GM12878 (cell line): ENCODE measurements around the gene SERP1. TPM values are rescaled to one million over a fixed set of nuclear protein-coding genes. Genes with fewer than 3 reads are reported as not detected.

Source experiments
- ATAC-seq: fragments of 200-7000 bp; cut with Tn5 transposase; 3 replicates; pipeline ENCODE4 v1.9.1; 2020; ENCODE audit warnings: mild to moderate bottlenecking, moderate library complexity
- BruUV-seq: library from RNA; stranded (reverse); fragments of 400-500 nt; replicated peaks from 2 replicates; lab custom pipeline; 2021; lab: Mats Ljungman, UMichigan
- CTCF ChIA-PET: fragments of 300-600 bp; sonication (Branson Sonifier 250); formaldehyde crosslinking; extraction: SDS; loops from one replicate; lab custom pipeline; 2021; ENCODE audit warnings: inconsistent platforms; lab: Yijun Ruan, JAX
- POLR2A ChIA-PET: fragments of 350-600 bp; formaldehyde crosslinking; extraction: SDS; loops from one replicate; lab custom pipeline; 2021; ENCODE audit warnings: inconsistent platforms; lab: Charles Lee
- RAD21 ChIA-PET: fragments of 300-600 bp; sonication (Branson Sonifier 250); formaldehyde crosslinking; loops from one replicate; lab custom pipeline; 2023; ENCODE audit warnings: antibody characterized with exemption; ENCODE audit not compliant: unreplicated experiment; lab: Charles Lee
- SMC1A ChIA-PET: fragments of 300-600 bp; sonication (Branson Sonifier 250); formaldehyde crosslinking; loops from one replicate; lab custom pipeline; 2023; ENCODE audit not compliant: unreplicated experiment, uncharacterized antibody; lab: Charles Lee
- DNase-seq: peaks from one replicate; pipeline ENCODE4 v3.0.0-alpha.2; 2011; ENCODE audit warnings: low read depth, low spot score
- FAIRE-seq: peaks from 3 replicates; lab custom pipeline; 2011; peaks lifted over from hg19 to GRCh38; lab: Jason Lieb, UNC
- H2AFZ ChIP-seq: 2 replicates; pipeline ENCODE4 v1.6.0; 2011; ENCODE audit warnings: low read depth, low read length, control low read depth; ENCODE audit not compliant: control insufficient read depth
- H3K27ac ChIP-seq: 2 replicates; pipeline ENCODE4 v1.5.1; 2011; ENCODE audit warnings: control low read depth; ENCODE audit not compliant: control insufficient read depth, insufficient read depth
- H3K27me3 ChIP-seq, 2 experiments: replicated peaks in 1 of 2; 2 replicates each; pipeline versions ENCODE4 v1.6.0 to v1.6.1; 2011; ENCODE audit warnings: low read length in 1 of 2; ENCODE audit not compliant: control insufficient read depth in 2 of 2, insufficient read depth in 2 of 2
- H3K36me3 ChIP-seq, 2 experiments: 2 replicates each; pipeline ENCODE4 v1.5.1; 2011; ENCODE audit warnings: low read length in 1 of 2; ENCODE audit not compliant: control insufficient read depth in 2 of 2, insufficient read depth in 2 of 2
- H3K4me1 ChIP-seq: 2 replicates; pipeline ENCODE4 v1.6.1; 2011; ENCODE audit warnings: mild to moderate bottlenecking, low read length, moderate library complexity, mixed read lengths; ENCODE audit not compliant: control insufficient read depth, insufficient read depth
- H3K4me2 ChIP-seq: 2 replicates; pipeline ENCODE4 v1.6.0; 2011; ENCODE audit warnings: control low read depth; ENCODE audit not compliant: control insufficient read depth, insufficient read depth
- H3K4me3 ChIP-seq: fragments of 200-600 bp; sonication (generic); 2 replicates; pipeline ENCODE4 v1.5.1; 2016
- H3K79me2 ChIP-seq: 2 replicates; pipeline ENCODE4 v1.6.0; 2011; ENCODE audit warnings: low read length; ENCODE audit not compliant: control insufficient read depth, insufficient read depth
- H3K9ac ChIP-seq: 2 replicates; pipeline ENCODE4 v1.8.0; 2011; ENCODE audit warnings: low read length, control low read depth, mixed read lengths; ENCODE audit not compliant: control insufficient read depth, insufficient read depth
- H3K9me3 ChIP-seq: replicated peaks from 3 replicates; pipeline ENCODE4 v1.5.1; 2011; ENCODE audit warnings: mild to moderate bottlenecking, low read length; ENCODE audit not compliant: control insufficient read depth, insufficient read depth
- H4K20me1 ChIP-seq: 2 replicates; pipeline ENCODE4 v1.6.0; 2011; ENCODE audit not compliant: control insufficient read depth, insufficient read depth
- CBX5 ChIP-seq: sonication (generic); IDR thresholded peaks from 2 replicates; pipeline ENCODE4 v1.6.1; 2016; ENCODE audit warnings: low read depth, moderate library complexity, mild to moderate bottlenecking, inconsistent platforms
- EP300 ChIP-seq, 2 experiments: fragments of 150-350 bp in 1 of 2; IDR thresholded peaks; 2 replicates each; pipeline ENCODE4 v1.6.1; 2011 to 2012; ENCODE audit warnings: low read depth in 2 of 2, low read length in 2 of 2, borderline replicate concordance in 1 of 2, improper control_type of control experiment in 1 of 2, inconsistent platforms in 1 of 2; ENCODE audit not compliant: control insufficient read depth in 1 of 2
- HDAC6 ChIP-seq: fragments of 200-600 bp; sonication (generic); IDR thresholded peaks from one replicate; pipeline ENCODE4 v1.8.0; 2017; ENCODE audit warnings: antibody characterized with exemption; ENCODE audit not compliant: unreplicated experiment
- NFIC ChIP-seq: IDR thresholded peaks from 2 replicates; pipeline ENCODE4 v1.6.1; 2012; ENCODE audit warnings: low read depth, mild to moderate bottlenecking, inconsistent platforms, low read length, moderate library complexity
- TBL1XR1 ChIP-seq: IDR thresholded peaks from 2 replicates; pipeline ENCODE4 v1.6.1; 2012; ENCODE audit warnings: low read depth, low read length, improper control_type of control experiment
- ZNF384 ChIP-seq: IDR thresholded peaks from 2 replicates; pipeline ENCODE4 v1.6.1; 2012; ENCODE audit warnings: low read depth, mild to moderate bottlenecking, low read length, improper control_type of control experiment, borderline replicate concordance
- in situ Hi-C: fragments of 300-500 bp; cut with MboI; formaldehyde crosslinking; loops from 9 replicates; pipeline ENCODE4 v1.14.3; 2018; ENCODE audit warnings: mixed read lengths
- intact Hi-C: fragments of 100-400 bp; cut with micrococcal nuclease; formaldehyde crosslinking; loops from one replicate; pipeline ENCODE4 v1.14.2; 2022; ENCODE audit not compliant: unreplicated experiment
- polyA plus RNA-seq, 11 experiments: library from polyadenylated mRNA; depleted of rRNA in 4 of 11; unstranded in 6 of 11; stranded (reverse) in 5 of 11; fragments of >200 nt; fragmentation: Nextera tagmentation in 4 of 11; fragmentation: Illumina TruSeq in 1 of 11; extraction: Ambion mirVana in 4 of 11; extraction: Trizol in 1 of 11; gene quantifications; 1 replicate in 1 of 11; 2 replicates in 10 of 11; pipeline versions ENCODE4 v1.2.1 to v1.2.3, GENCODE V29; 2011 to 2016; ENCODE audit warnings: inconsistent platforms in 2 of 11, missing spikeins in 2 of 11, low read depth in 1 of 11
- total RNA-seq, 4 experiments: library from RNA; depleted of rRNA in 3 of 4; stranded (reverse); fragments of >200 nt in 3 of 4; fragmentation: Illumina TruSeq in 1 of 4; extraction: Trizol in 1 of 4; gene quantifications; 2 replicates each; pipeline versions ENCODE4 v1.2.1 to v1.2.3, GENCODE V29; 2013 to 2021
- TF ChIP-seq, protein P1 (sequence below): fragments of 150-350 bp; IDR thresholded peaks from 2 replicates; pipeline ENCODE4 v1.6.1; 2016; ENCODE audit warnings: low read depth, low read length
- TF ChIP-seq, protein P2 (sequence below): IDR thresholded peaks from 2 replicates; pipeline ENCODE4 v1.6.1; 2012; ENCODE audit warnings: low read depth, low read length, improper control_type of control experiment
- TF ChIP-seq, protein P3 (sequence below): fragments of 450-650 bp; IDR thresholded peaks from 2 replicates; pipeline ENCODE4 v1.6.1; 2017; ENCODE audit warnings: low read depth, mild to moderate bottlenecking, moderate library complexity
- TF ChIP-seq, protein P4 (sequence below): IDR thresholded peaks from 2 replicates; pipeline ENCODE4 v1.6.1; 2012; ENCODE audit warnings: improper control_type of control experiment, low read depth, low read length; ENCODE audit not compliant: insufficient replicate concordance

The SERP1 gene
- total and polyA plus RNA-seq, 10 of the 15 experiments (the other 5 are each of a cell fraction or from before 2014, with no cell fraction given): 31.1 to 242 (median 87.0) TPM

DNA sequence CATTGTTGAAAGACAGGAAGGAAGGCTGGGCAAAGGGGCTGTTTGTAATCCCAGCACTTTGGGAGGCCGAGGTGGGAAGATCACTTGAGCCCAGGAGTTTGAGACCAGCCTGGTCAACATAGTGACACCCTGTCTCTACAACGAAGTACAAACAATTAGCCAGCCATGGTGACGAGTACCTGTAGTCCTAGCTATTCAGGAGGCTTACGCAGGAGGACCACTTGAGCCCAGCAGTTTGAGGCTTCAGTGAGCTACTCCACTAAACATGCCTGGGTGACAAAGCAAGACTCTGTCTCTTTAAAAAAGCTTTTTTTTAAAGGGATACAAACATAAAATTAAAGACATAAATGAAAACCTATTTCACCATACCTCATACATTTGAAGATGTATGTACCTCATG lies 11.1 kb downstream of the SERP1 start (continued):
- TF ChIP-seq, protein P1, sequence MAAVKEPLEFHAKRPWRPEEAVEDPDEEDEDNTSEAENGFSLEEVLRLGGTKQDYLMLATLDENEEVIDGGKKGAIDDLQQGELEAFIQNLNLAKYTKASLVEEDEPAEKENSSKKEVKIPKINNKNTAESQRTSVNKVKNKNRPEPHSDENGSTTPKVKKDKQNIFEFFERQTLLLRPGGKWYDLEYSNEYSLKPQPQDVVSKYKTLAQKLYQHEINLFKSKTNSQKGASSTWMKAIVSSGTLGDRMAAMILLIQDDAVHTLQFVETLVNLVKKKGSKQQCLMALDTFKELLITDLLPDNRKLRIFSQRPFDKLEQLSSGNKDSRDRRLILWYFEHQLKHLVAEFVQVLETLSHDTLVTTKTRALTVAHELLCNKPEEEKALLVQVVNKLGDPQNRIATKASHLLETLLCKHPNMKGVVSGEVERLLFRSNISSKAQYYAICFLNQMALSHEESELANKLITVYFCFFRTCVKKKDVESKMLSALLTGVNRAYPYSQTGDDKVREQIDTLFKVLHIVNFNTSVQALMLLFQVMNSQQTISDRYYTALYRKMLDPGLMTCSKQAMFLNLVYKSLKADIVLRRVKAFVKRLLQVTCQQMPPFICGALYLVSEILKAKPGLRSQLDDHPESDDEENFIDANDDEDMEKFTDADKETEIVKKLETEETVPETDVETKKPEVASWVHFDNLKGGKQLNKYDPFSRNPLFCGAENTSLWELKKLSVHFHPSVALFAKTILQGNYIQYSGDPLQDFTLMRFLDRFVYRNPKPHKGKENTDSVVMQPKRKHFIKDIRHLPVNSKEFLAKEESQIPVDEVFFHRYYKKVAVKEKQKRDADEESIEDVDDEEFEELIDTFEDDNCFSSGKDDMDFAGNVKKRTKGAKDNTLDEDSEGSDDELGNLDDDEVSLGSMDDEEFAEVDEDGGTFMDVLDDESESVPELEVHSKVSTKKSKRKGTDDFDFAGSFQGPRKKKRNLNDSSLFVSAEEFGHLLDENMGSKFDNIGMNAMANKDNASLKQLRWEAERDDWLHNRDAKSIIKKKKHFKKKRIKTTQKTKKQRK: no peak
- TF ChIP-seq, all 136 proteins: peak for 0

DNA sequence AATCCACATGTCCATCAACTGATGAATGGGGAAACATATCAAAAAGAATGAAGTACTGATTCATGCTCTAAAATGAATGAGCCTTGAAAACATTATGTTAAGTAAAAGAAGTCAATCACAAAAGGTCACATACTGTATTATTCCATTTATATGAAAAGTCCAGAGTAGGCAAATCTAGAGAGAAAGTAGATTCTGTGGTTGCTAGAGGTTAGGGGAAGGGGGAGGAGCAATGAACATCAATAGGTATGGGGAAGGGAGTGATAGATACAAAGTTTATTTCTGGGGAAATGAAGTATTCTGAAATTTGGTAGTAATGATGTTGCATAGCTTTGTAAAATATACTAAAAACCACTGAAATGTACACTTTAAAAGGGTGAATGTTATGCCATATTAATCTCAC lies 14.5 kb downstream of the SERP1 start:
- Histone ChIP-seq H3K79me2 (no peaks in the 10 kb centered on the region), H3K27ac (no peak overlapping the region), H3K36me3 (no peaks in the 10 kb centered on the region), H3K4me2 (no peak overlapping the region), H3K4me3 (no peak overlapping the region), H2AFZ (no peak overlapping the region), H4K20me1 (no peaks in the 10 kb centered on the region), H3K9ac (no peak overlapping the region), H3K9me3 (no peaks in the 10 kb centered on the region), H3K27me3 (no peaks in the 10 kb centered on the region), H3K4me1 (no peaks in the 10 kb centered on the region)
- RAD21 ChIA-PET: no interaction called here
- CTCF ChIA-PET: interaction anchor here (1.7 kb wide), 1 partner anchor 57 kb away, joined by 4 read pairs; no protein-coding TSS in a partner anchor
- intact Hi-C loops: no loop called here
- SMC1A ChIA-PET: interaction anchor here (1.0 kb wide), 1 partner anchor 10 kb away, joined by 3 read pairs; no protein-coding TSS in a partner anchor
- in situ Hi-C loops: loop anchor here (25.0 kb wide), 1 partner anchor 606 kb away; no protein-coding TSS in a partner anchor
- POLR2A ChIA-PET: no interaction called here
- BruUV-seq: no TSS peak
- ATAC-seq (no peak), DNase-seq (no peak), FAIRE-seq (no peak)
- TF ChIP-seq, protein P2, sequence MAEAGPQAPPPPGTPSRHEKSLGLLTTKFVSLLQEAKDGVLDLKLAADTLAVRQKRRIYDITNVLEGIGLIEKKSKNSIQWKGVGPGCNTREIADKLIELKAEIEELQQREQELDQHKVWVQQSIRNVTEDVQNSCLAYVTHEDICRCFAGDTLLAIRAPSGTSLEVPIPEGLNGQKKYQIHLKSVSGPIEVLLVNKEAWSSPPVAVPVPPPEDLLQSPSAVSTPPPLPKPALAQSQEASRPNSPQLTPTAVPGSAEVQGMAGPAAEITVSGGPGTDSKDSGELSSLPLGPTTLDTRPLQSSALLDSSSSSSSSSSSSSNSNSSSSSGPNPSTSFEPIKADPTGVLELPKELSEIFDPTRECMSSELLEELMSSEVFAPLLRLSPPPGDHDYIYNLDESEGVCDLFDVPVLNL: no peak
- TF ChIP-seq NFIC: no peak
- no peak for TF ChIP-seq EP300 (IDR thresholded peaks at IDR 0.05; ENCODE audit: borderline replicate concordance in 1 of 2, control insufficient read depth in 1 of 2, low read depth in 2 of 2, low read length in 2 of 2)
- no peak for TF ChIP-seq CBX5
- TF ChIP-seq HDAC6: no peak
- TF ChIP-seq TBL1XR1: no peak
- TF ChIP-seq, protein P3, sequence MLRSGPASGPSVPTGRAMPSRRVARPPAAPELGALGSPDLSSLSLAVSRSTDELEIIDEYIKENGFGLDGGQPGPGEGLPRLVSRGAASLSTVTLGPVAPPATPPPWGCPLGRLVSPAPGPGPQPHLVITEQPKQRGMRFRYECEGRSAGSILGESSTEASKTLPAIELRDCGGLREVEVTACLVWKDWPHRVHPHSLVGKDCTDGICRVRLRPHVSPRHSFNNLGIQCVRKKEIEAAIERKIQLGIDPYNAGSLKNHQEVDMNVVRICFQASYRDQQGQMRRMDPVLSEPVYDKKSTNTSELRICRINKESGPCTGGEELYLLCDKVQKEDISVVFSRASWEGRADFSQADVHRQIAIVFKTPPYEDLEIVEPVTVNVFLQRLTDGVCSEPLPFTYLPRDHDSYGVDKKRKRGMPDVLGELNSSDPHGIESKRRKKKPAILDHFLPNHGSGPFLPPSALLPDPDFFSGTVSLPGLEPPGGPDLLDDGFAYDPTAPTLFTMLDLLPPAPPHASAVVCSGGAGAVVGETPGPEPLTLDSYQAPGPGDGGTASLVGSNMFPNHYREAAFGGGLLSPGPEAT: no peak
- TF ChIP-seq, protein P4, sequence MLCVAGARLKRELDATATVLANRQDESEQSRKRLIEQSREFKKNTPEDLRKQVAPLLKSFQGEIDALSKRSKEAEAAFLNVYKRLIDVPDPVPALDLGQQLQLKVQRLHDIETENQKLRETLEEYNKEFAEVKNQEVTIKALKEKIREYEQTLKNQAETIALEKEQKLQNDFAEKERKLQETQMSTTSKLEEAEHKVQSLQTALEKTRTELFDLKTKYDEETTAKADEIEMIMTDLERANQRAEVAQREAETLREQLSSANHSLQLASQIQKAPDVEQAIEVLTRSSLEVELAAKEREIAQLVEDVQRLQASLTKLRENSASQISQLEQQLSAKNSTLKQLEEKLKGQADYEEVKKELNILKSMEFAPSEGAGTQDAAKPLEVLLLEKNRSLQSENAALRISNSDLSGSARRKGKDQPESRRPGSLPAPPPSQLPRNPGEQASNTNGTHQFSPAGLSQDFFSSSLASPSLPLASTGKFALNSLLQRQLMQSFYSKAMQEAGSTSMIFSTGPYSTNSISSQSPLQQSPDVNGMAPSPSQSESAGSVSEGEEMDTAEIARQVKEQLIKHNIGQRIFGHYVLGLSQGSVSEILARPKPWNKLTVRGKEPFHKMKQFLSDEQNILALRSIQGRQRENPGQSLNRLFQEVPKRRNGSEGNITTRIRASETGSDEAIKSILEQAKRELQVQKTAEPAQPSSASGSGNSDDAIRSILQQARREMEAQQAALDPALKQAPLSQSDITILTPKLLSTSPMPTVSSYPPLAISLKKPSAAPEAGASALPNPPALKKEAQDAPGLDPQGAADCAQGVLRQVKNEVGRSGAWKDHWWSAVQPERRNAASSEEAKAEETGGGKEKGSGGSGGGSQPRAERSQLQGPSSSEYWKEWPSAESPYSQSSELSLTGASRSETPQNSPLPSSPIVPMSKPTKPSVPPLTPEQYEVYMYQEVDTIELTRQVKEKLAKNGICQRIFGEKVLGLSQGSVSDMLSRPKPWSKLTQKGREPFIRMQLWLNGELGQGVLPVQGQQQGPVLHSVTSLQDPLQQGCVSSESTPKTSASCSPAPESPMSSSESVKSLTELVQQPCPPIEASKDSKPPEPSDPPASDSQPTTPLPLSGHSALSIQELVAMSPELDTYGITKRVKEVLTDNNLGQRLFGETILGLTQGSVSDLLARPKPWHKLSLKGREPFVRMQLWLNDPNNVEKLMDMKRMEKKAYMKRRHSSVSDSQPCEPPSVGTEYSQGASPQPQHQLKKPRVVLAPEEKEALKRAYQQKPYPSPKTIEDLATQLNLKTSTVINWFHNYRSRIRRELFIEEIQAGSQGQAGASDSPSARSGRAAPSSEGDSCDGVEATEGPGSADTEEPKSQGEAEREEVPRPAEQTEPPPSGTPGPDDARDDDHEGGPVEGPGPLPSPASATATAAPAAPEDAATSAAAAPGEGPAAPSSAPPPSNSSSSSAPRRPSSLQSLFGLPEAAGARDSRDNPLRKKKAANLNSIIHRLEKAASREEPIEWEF: no peak
- no peak for TF ChIP-seq ZNF384
